Endothelial cell of umbilical vein (primary cell): ENCODE data around the gene CARD11. TPM values are rescaled to one million over a fixed set of nuclear protein-coding genes. Genes with fewer than 3 reads are reported as not detected.

ENCODE experiments used
- BruUV-seq: library from RNA; stranded (reverse); fragments of 400-500 nt; replicated peaks from 2 replicates; lab custom pipeline; 2021; lab: Mats Ljungman, UMichigan
- CTCF ChIA-PET: fragments of 300-600, 350-600 bp; sonication (Branson Sonifier 250); formaldehyde crosslinking; loops from one replicate; lab custom pipeline; 2021; ENCODE audit warnings: antibody characterized with exemption, inconsistent platforms; lab: Charles Lee
- POLR2A ChIA-PET: fragments of 300-600, 350-600 bp; sonication (Branson Sonifier 250); formaldehyde crosslinking; loops from one replicate; lab custom pipeline; 2021; ENCODE audit warnings: antibody characterized with exemption, inconsistent platforms; lab: Charles Lee
- DNase-seq: peaks from one replicate; pipeline ENCODE4 v3.0.0-alpha.2; 2011; ENCODE audit warnings: low read depth, low spot score
- FAIRE-seq: peaks from 2 replicates; lab custom pipeline; 2011; peaks lifted over from hg19 to GRCh38; lab: Jason Lieb, UNC
- H2AFZ ChIP-seq: 2 replicates; pipeline ENCODE4 v1.6.0; 2012; ENCODE audit warnings: low read depth, low read length, control low read depth, inconsistent platforms
- H3K27ac ChIP-seq: 2 replicates; pipeline ENCODE4 v1.5.1; 2011; ENCODE audit warnings: low read depth, mild to moderate bottlenecking, control low read depth, low read length, moderate library complexity; ENCODE audit not compliant: insufficient read depth
- H3K27me3 ChIP-seq, 2 experiments: 2 replicates each; pipeline versions ENCODE4 v1.6.0 to v1.6.1; 2011; ENCODE audit warnings: low read length in 2 of 2, mixed read lengths in 1 of 2; ENCODE audit not compliant: control insufficient read depth in 2 of 2, insufficient read depth in 2 of 2
- H3K36me3 ChIP-seq, 2 experiments: 2 replicates in 1 of 2; 3 replicates in 1 of 2; pipeline ENCODE4 v1.5.1; 2011; ENCODE audit warnings: low read length in 2 of 2, mild to moderate bottlenecking in 1 of 2, moderate library complexity in 1 of 2; ENCODE audit not compliant: control insufficient read depth in 2 of 2, insufficient read depth in 2 of 2; ENCODE audit errors: extremely low read depth in 1 of 2
- H3K4me1 ChIP-seq: 3 replicates; pipeline ENCODE4 v1.5.1; 2011; ENCODE audit warnings: mild to moderate bottlenecking, low read length; ENCODE audit not compliant: control insufficient read depth, insufficient read depth; ENCODE audit errors: extremely low read depth
- H3K4me2 ChIP-seq: 2 replicates; pipeline ENCODE4 v1.6.1; 2011; ENCODE audit warnings: low read length, control low read depth, mixed read lengths; ENCODE audit not compliant: insufficient read depth
- H3K4me3 ChIP-seq, 3 experiments: fragments of 200-600 bp in 1 of 3; sonication (generic), shearing (Covaris generic) in 1 of 3; replicated peaks in 1 of 3; 2 replicates each; pipeline ENCODE4 v1.5.1; 2011 to 2016; ENCODE audit warnings: control low read depth in 3 of 3, low read length in 3 of 3, mild to moderate bottlenecking in 2 of 3, inconsistent platforms in 1 of 3, low read depth in 1 of 3, moderate library complexity in 1 of 3; ENCODE audit not compliant: insufficient read depth in 1 of 3
- H3K79me2 ChIP-seq: 2 replicates; pipeline ENCODE4 v1.6.0; 2012; ENCODE audit warnings: low read length, inconsistent platforms; ENCODE audit not compliant: control insufficient read depth, insufficient read depth
- H3K9ac ChIP-seq: replicated peaks from 2 replicates; pipeline ENCODE3; 2011; ENCODE audit warnings: low read length, control low read depth; ENCODE audit not compliant: insufficient read depth; ENCODE audit errors: extremely low read depth
- H3K9me1 ChIP-seq: replicated peaks from 3 replicates; pipeline ENCODE4 v1.6.0; 2011; ENCODE audit warnings: mild to moderate bottlenecking, low read length; ENCODE audit not compliant: control insufficient read depth, insufficient read depth; ENCODE audit errors: extremely low read depth
- H3K9me3 ChIP-seq: replicated peaks from 2 replicates; pipeline ENCODE4 v1.5.1; 2012; ENCODE audit warnings: low read length, inconsistent platforms; ENCODE audit not compliant: control insufficient read depth, insufficient read depth
- H4K20me1 ChIP-seq: replicated peaks from 2 replicates; pipeline ENCODE3; 2011; ENCODE audit warnings: mild to moderate bottlenecking, low read length; ENCODE audit not compliant: control insufficient read depth, insufficient read depth; ENCODE audit errors: extremely low read depth
- CTCF ChIP-seq, 2 donors: IDR thresholded peaks; 1 replicate in 1 of 2; 2 replicates in 1 of 2; pipeline ENCODE4 v1.5.1; 2011; ENCODE audit warnings: low read length in 2 of 2, mild to moderate bottlenecking in 2 of 2, moderate library complexity in 2 of 2, control low read depth in 1 of 2, inconsistent platforms in 1 of 2, low read depth in 1 of 2; ENCODE audit not compliant: insufficient read depth in 1 of 2; ENCODE audit errors: extremely low read depth in 1 of 2
- EZH2 ChIP-seq: IDR thresholded peaks from 2 replicates; pipeline ENCODE4 v1.6.1; 2012; ENCODE audit warnings: borderline replicate concordance, low read depth, mild to moderate bottlenecking, moderate library complexity, low read length, inconsistent platforms; ENCODE audit not compliant: severe bottlenecking
- FOS ChIP-seq: IDR thresholded peaks from 2 replicates; pipeline ENCODE4 v1.6.1; 2011; ENCODE audit warnings: mild to moderate bottlenecking, low read length, moderate library complexity, borderline replicate concordance; ENCODE audit not compliant: insufficient read depth
- GATA2 ChIP-seq: IDR thresholded peaks from 2 replicates; pipeline ENCODE4 v1.7.0; 2011; ENCODE audit warnings: low read depth, mild to moderate bottlenecking, moderate library complexity, mixed read lengths, low read length; ENCODE audit not compliant: insufficient read length, insufficient read depth
- JUN ChIP-seq: IDR thresholded peaks from 2 replicates; pipeline ENCODE4 v1.6.1; 2011; ENCODE audit warnings: borderline replicate concordance, low read depth; ENCODE audit not compliant: insufficient read length, insufficient read depth
- MAX ChIP-seq: IDR thresholded peaks from 2 replicates; pipeline ENCODE4 v1.6.1; 2011; ENCODE audit not compliant: insufficient read depth, insufficient read length
- MYC ChIP-seq: IDR thresholded peaks from one replicate; pipeline ENCODE4 v1.6.1; 2011; ENCODE audit warnings: mild to moderate bottlenecking, low read depth, low read length
- POLR2A ChIP-seq: IDR thresholded peaks from 2 replicates; pipeline ENCODE4 v1.6.1; 2012; ENCODE audit warnings: low read depth, mild to moderate bottlenecking, control low read depth, low read length
- POLR2AphosphoS5 ChIP-seq: IDR thresholded peaks from 2 replicates; pipeline ENCODE4 v1.6.1; 2012; ENCODE audit warnings: low read depth, mild to moderate bottlenecking, control low read depth, low read length, moderate library complexity; ENCODE audit not compliant: insufficient read depth
- dilution Hi-C: fragments of 300-500 bp; cut with MboI; formaldehyde crosslinking; loops from one replicate; pipeline ENCODE4 v1.15.0; 2019; ENCODE audit warnings: low sequenced_read_pairs; ENCODE audit not compliant: extremely low pct_ligation_motif_present
- intact Hi-C: fragments of 100-400 bp; cut with micrococcal nuclease; formaldehyde crosslinking; loops from one replicate; pipeline ENCODE4 v1.10.0; 2022
- polyA plus RNA-seq, 4 experiments: library from polyadenylated mRNA; depleted of rRNA in 3 of 4; stranded (reverse) in 3 of 4; unstranded in 1 of 4; fragments of >200 nt; gene quantifications; 2 replicates each; pipeline versions ENCODE4 v1.2.1 to v1.2.3, GENCODE V29; 2011 to 2012; ENCODE audit warnings: missing spikeins in 1 of 4
- total RNA-seq: library from RNA; stranded (reverse); gene quantifications from 2 replicates; pipeline ENCODE4 v1.2.3, GENCODE V29; 2021

CARD11 gene
- total and polyA plus RNA-seq, 2 donors (not counting 3 experiments of a cell fraction or from before 2014, with no cell fraction given): 20.4 to 41.8 TPM

GRCh38 chr7:2959828-2960599 is 83.7 kb downstream of the CARD11 start:
- dilution Hi-C loops: no loop called here
- intact Hi-C loops: no loop called here
- Histone ChIP-seq H3K9me3 (no peaks in the 10 kb centered on the region), H3K9me1 (no peaks in the 10 kb centered on the region), H3K79me2 (no peaks in the 10 kb centered on the region), H3K27ac (no peak overlapping the region), H3K4me1 (peaks cover 12% of the 10 kb centered on the region), H3K4me3 (no peak overlapping the region), H4K20me1 (no peaks in the 10 kb centered on the region), H2AFZ (no peak overlapping the region), H3K4me2 (no peak overlapping the region), H3K9ac (no peak overlapping the region), H3K27me3 (no peaks in the 10 kb centered on the region), H3K36me3 (no peaks in the 10 kb centered on the region)
- TF ChIP-seq MYC (no peak), POLR2A (no peak), CTCF (IDR thresholded peaks at IDR 0.05; ENCODE audit: extremely low read depth in 1 of 2, insufficient read depth in 1 of 2, low read depth in 1 of 2, low read length in 2 of 2) (no peak), FOS (no peak), EZH2 (no peak), JUN (no peak), MAX (no peak), GATA2 (no peak), POLR2AphosphoS5 (no peak)
- CTCF ChIA-PET: no interaction called here
- no peak for DNase-seq
- no peak for FAIRE-seq
- no TSS peak for BruUV-seq
- POLR2A ChIA-PET: interaction anchor here (0.7 kb wide), 1 partner anchor 11 kb away, joined by 5 read pairs; no protein-coding TSS in a partner anchor
